H9 (cell line): ENCODE measurements around the gene NBEAL2. TPM values are rescaled to one million over a fixed set of nuclear protein-coding genes. Genes with fewer than 3 reads are reported as not detected.

Source experiments
- DNase-seq: peaks from one replicate; pipeline ENCODE4 v3.0.0-alpha.2; 2017
- H2AFZ ChIP-seq: one replicate; pipeline ENCODE4 v1.6.1; 2013; ENCODE audit warnings: mild to moderate bottlenecking, low read length, control low read depth, moderate library complexity
- H2AK5ac ChIP-seq: 2 replicates; pipeline ENCODE4 v1.6.1; 2013; ENCODE audit warnings: low read length, control low read depth, mixed read lengths; ENCODE audit not compliant: insufficient read length
- H2BK120ac ChIP-seq: one replicate; pipeline ENCODE4 v1.6.1; 2013; ENCODE audit warnings: low read depth, mild to moderate bottlenecking, low read length, control low read depth, inconsistent platforms; ENCODE audit not compliant: poor library complexity, severe bottlenecking
- H2BK12ac ChIP-seq: 2 replicates; pipeline ENCODE4 v1.6.1; 2013; ENCODE audit warnings: low read length, control low read depth, mixed read lengths, low read depth; ENCODE audit not compliant: insufficient read length
- H2BK15ac ChIP-seq: 2 replicates; pipeline ENCODE4 v1.6.1; 2013; ENCODE audit warnings: low read depth, low read length, control low read depth
- H2BK20ac ChIP-seq: one replicate; pipeline ENCODE4 v1.6.1; 2013; ENCODE audit warnings: low read depth, mild to moderate bottlenecking, low read length, control low read depth, inconsistent platforms; ENCODE audit not compliant: poor library complexity, severe bottlenecking
- H2BK5ac ChIP-seq: 2 replicates; pipeline ENCODE4 v1.6.1; 2013; ENCODE audit warnings: low read length, control low read depth, mixed read lengths; ENCODE audit not compliant: insufficient read length
- H3K14ac ChIP-seq: 2 replicates; pipeline ENCODE4 v1.6.1; 2013; ENCODE audit warnings: low read length, control low read depth; ENCODE audit not compliant: insufficient read depth
- H3K18ac ChIP-seq: 2 replicates; pipeline ENCODE4 v1.6.1; 2013; ENCODE audit warnings: low read depth, mild to moderate bottlenecking, mixed read lengths, low read length, control low read depth; ENCODE audit not compliant: insufficient read length
- H3K23ac ChIP-seq: 2 replicates; pipeline ENCODE4 v1.6.1; 2013; ENCODE audit warnings: low read length, control low read depth, mixed read lengths, low read depth; ENCODE audit not compliant: insufficient read length
- H3K23me2 ChIP-seq: 2 replicates; pipeline ENCODE4 v1.6.1; 2013; ENCODE audit warnings: low read depth, mild to moderate bottlenecking, mixed read lengths, low read length, control low read depth; ENCODE audit not compliant: insufficient read length, poor library complexity, severe bottlenecking
- H3K27ac ChIP-seq: 2 replicates; pipeline ENCODE4 v1.5.1; 2013; ENCODE audit warnings: low read length, control low read depth, mixed read lengths, low read depth; ENCODE audit not compliant: insufficient read length
- H3K27me3 ChIP-seq: 2 replicates; pipeline ENCODE4 v1.6.1; 2013; ENCODE audit warnings: low read length, control low read depth, inconsistent platforms; ENCODE audit not compliant: insufficient read depth
- H3K4ac ChIP-seq: 2 replicates; pipeline ENCODE4 v1.6.1; 2013; ENCODE audit warnings: low read depth, mild to moderate bottlenecking, control low read depth, inconsistent platforms, low read length, moderate library complexity
- H3K4me1 ChIP-seq: 2 replicates; pipeline ENCODE4 v1.6.1; 2013; ENCODE audit warnings: low read length, control low read depth, inconsistent platforms; ENCODE audit not compliant: insufficient read depth
- H3K4me2 ChIP-seq: 2 replicates; pipeline ENCODE4 v1.6.1; 2013; ENCODE audit warnings: low read length, control low read depth, mixed read lengths; ENCODE audit not compliant: insufficient read length, insufficient read depth
- H3K56ac ChIP-seq: 2 replicates; pipeline ENCODE4 v1.6.1; 2013; ENCODE audit warnings: low read depth, mild to moderate bottlenecking, mixed read lengths, low read length, control low read depth; ENCODE audit not compliant: insufficient read length
- H3K79me1 ChIP-seq: 2 replicates; pipeline ENCODE4 v1.6.1; 2013; ENCODE audit warnings: low read depth, mild to moderate bottlenecking, moderate library complexity, low read length, control low read depth, inconsistent platforms; ENCODE audit not compliant: insufficient read depth, poor library complexity, severe bottlenecking
- H3K79me2 ChIP-seq: 2 replicates; pipeline ENCODE4 v1.6.1; 2013; ENCODE audit warnings: low read length, control low read depth, inconsistent platforms; ENCODE audit not compliant: insufficient read depth
- H3K9ac ChIP-seq: 2 replicates; pipeline ENCODE4 v1.6.1; 2013; ENCODE audit warnings: low read length, control low read depth, mixed read lengths; ENCODE audit not compliant: insufficient read length; ENCODE audit errors: extremely low read depth
- H3K9me3 ChIP-seq: one replicate; pipeline ENCODE4 v1.6.1; 2013; ENCODE audit warnings: low read depth, low read length, inconsistent platforms; ENCODE audit not compliant: control insufficient read depth
- H3T11ph ChIP-seq: one replicate; pipeline ENCODE4 v1.6.1; 2013; ENCODE audit warnings: mild to moderate bottlenecking, low read length, control low read depth, inconsistent platforms
- H4K20me1 ChIP-seq: one replicate; pipeline ENCODE4 v1.6.1; 2013; ENCODE audit not compliant: control insufficient read depth, insufficient read length, insufficient read depth
- H4K5ac ChIP-seq: 2 replicates; pipeline ENCODE4 v1.6.1; 2013; ENCODE audit warnings: low read depth, mild to moderate bottlenecking, mixed read lengths, low read length, control low read depth; ENCODE audit not compliant: insufficient read length
- H4K8ac ChIP-seq: replicated peaks from 2 replicates; pipeline ENCODE4 v1.6.1; 2013; ENCODE audit warnings: low read length, control low read depth, mixed read lengths, low read depth; ENCODE audit not compliant: insufficient read length
- H4K91ac ChIP-seq: 2 replicates; pipeline ENCODE4 v1.6.1; 2013; ENCODE audit warnings: low read depth, mild to moderate bottlenecking, moderate library complexity, mixed read lengths, low read length, control low read depth; ENCODE audit not compliant: insufficient read length
- H3K27ac Mint-ChIP-seq, 3 experiments: 2 replicates in 2 of 3; 3 replicates in 1 of 3; pipeline ENCODE4 v1.8.0; 2020 to 2021; ENCODE audit warnings: mixed read lengths in 3 of 3, mild to moderate bottlenecking in 1 of 3, moderate library complexity in 1 of 3
- H3K27me3 Mint-ChIP-seq: 2 replicates; pipeline ENCODE4 v1.8.0; 2021; ENCODE audit warnings: low read depth, mild to moderate bottlenecking, moderate library complexity, mixed read lengths
- H3K36me3 Mint-ChIP-seq, 3 experiments: 2 replicates in 2 of 3; 3 replicates in 1 of 3; pipeline ENCODE4 v1.8.0; 2020 to 2021; ENCODE audit warnings: low read depth in 3 of 3, mixed read lengths in 3 of 3; ENCODE audit not compliant: insufficient read depth in 1 of 3
- H3K4me1 Mint-ChIP-seq, 2 experiments: 2 replicates each; pipeline ENCODE4 v1.8.0; 2020; ENCODE audit warnings: mixed read lengths in 2 of 2
- H3K4me3 Mint-ChIP-seq, 2 experiments: 2 replicates in 1 of 2; 3 replicates in 1 of 2; pipeline ENCODE4 v1.8.0; 2020 to 2021; ENCODE audit warnings: mild to moderate bottlenecking in 2 of 2, mixed read lengths in 2 of 2, moderate library complexity in 1 of 2
- H3K9me3 Mint-ChIP-seq, 2 experiments: 2 replicates in 1 of 2; 3 replicates in 1 of 2; pipeline ENCODE4 v1.8.0; 2020; ENCODE audit warnings: mild to moderate bottlenecking in 2 of 2, mixed read lengths in 2 of 2, moderate library complexity in 1 of 2
- WGBS: extraction: QIAGEN DNeasy Blood & Tissue Kit; methylation state at CpG from one replicate; pipeline ENCODE4 v1.1.7; 2013; ENCODE audit warnings: missing lambda C conversion rate, low lambda C conversion rate, mixed read lengths; ENCODE audit not compliant: insufficient read length; ENCODE audit errors: extremely low coverage; 5-methylcytosine and 5-hydroxymethylcytosine counted together
- total RNA-seq: library from RNA; stranded (reverse); gene quantifications from 2 replicates; pipeline ENCODE4 v1.2.1, GENCODE V29; 2021
- TF ChIP-seq, protein P1 (sequence below): fragments of 200-600 bp; sonication (generic); conservative IDR thresholded peaks from 3 replicates; pipeline ENCODE4 v1.8.0; 2021; ENCODE audit warnings: antibody characterized with exemption, mild to moderate bottlenecking

Gene NBEAL2
- total RNA-seq, 1 experiment from 2014 or later = 52.1 TPM

DNA sequence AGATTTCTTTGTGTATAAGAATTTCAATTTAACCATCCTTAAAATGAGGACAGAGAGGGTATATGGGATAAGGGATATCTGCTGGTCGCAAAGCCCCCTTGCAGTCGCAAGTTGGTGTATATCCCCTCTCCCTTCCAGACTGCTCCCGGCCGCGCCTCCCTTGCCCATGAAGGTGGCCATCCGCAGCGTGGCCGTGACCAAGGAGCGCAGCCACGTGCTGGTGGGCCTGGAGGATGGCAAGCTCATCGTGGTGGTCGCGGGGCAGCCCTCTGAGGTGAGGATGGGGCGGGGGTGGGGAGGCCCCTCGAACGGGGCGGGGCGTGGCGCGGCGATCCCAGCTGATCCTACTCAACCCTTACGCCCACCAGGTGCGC lies 29.4 kb downstream of the NBEAL2 start:
- Histone ChIP-seq H3K79me1 (no peaks in the 10 kb centered on the region), H4K8ac (no peak overlapping the region), H3K18ac (peak overlapping the region; percentile 76), H4K20me1 (no peaks in the 10 kb centered on the region), H3K56ac (no peak overlapping the region), H2AK5ac (no peak overlapping the region), H3K4me1 (no peaks in the 10 kb centered on the region), H2BK5ac (no peak overlapping the region), H3T11ph (no peak overlapping the region), H3K4ac (no peak overlapping the region), H3K9ac (peak overlapping the region; percentile 56), H3K23me2 (peaks cover 4% of the 10 kb centered on the region), H3K79me2 (no peaks in the 10 kb centered on the region), H3K27ac (no peak overlapping the region), H2BK15ac (no peak overlapping the region), H4K91ac (no peak overlapping the region), H2BK20ac (no peak overlapping the region), H3K23ac (no peak overlapping the region), H4K5ac (no peak overlapping the region), H3K14ac (no peak overlapping the region), H3K27me3 (no peaks in the 10 kb centered on the region), H2BK12ac (no peak overlapping the region), H3K9me3 (no peaks in the 10 kb centered on the region), H2BK120ac (no peak overlapping the region), H3K4me2 (peak overlapping the region; percentile 28), H2AFZ (no peak overlapping the region)
- Mint-ChIP-seq H3K4me3 (peak overlapping the region; percentile 56 to 76), H3K4me1 (peaks cover 16 to 17% of the 10 kb centered on the region in 2 experiments), H3K9me3 (no peaks in the 10 kb centered on the region), H3K27me3 (no peaks in the 10 kb centered on the region), H3K36me3 (peaks cover 18 to 27% (median 24%) of the 10 kb centered on the region in 3 experiments), H3K27ac (no peak overlapping the region; a peak in 1 of 7 replicates)
- WGBS = no CpG with 5 or more reads among the region's 23 CpGs
- TF ChIP-seq, protein P1, sequence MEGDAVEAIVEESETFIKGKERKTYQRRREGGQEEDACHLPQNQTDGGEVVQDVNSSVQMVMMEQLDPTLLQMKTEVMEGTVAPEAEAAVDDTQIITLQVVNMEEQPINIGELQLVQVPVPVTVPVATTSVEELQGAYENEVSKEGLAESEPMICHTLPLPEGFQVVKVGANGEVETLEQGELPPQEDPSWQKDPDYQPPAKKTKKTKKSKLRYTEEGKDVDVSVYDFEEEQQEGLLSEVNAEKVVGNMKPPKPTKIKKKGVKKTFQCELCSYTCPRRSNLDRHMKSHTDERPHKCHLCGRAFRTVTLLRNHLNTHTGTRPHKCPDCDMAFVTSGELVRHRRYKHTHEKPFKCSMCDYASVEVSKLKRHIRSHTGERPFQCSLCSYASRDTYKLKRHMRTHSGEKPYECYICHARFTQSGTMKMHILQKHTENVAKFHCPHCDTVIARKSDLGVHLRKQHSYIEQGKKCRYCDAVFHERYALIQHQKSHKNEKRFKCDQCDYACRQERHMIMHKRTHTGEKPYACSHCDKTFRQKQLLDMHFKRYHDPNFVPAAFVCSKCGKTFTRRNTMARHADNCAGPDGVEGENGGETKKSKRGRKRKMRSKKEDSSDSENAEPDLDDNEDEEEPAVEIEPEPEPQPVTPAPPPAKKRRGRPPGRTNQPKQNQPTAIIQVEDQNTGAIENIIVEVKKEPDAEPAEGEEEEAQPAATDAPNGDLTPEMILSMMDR = no peak
- DNase-seq = no peak
